Measurements from ENCODE around the gene CD37.

- no peak for TF ChIP-seq CTCF (IDR thresholded peaks at IDR 0.05)
- no peak for TF ChIP-seq POLR2A (IDR thresholded peaks at IDR 0.05)
- TF ChIP-seq EP300 (IDR thresholded peaks at IDR 0.05), result no peak
Observed at GRCh38 chr19:49343123-49343522, 7.9 kb downstream of the CD37 start.
